ENCODE data around the gene PROC. TPM values are rescaled to one million over a fixed set of nuclear protein-coding genes. Genes with fewer than 3 reads are reported as not detected.

PROC gene
- total RNA-seq, 1 donor from 2014 or later = not detected

DNA sequence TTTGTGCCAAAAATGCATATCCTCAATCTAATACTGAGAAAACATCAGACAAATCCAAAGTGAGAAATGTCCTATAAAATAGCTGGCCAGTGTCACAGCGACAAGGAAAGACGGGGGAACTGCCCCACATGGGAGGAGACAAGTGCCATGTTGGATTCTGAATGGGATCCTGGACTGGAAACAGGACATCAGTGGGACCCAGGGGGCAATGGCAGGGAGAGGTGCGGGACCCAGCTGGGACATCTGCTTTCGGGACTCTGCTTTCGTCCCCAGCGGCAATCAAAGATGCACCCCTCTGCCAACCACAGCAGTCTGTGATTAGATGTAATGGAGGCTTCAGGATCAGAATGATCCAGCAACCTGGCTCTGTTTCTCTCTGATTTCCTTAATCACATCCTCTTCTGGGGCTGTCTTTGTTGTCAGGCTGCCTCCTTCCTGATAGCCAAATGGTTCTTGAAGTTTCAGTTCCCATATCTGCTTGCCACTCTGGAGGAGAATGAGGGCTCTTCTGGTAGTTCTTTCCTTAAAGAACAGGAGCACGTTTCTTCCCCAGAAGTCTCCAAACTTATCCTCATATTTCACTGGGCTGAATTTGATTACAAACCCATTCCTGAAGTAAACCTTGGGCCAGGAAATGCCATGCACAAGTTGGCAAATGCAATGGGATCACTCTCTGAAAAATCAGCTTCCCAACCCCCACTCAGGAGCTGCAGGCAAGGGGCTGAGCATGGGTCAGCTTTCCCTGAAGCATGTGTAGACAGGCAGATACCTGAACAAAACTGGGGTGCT lies 13.6 kb upstream of the PROC start:
- Mint-ChIP-seq H3K4me1 (peaks cover 3% of the 10 kb centered on the region), H3K27me3 (ENCODE audit: low read depth) (no peaks in the 10 kb centered on the region), H3K9me3 (no peaks in the 10 kb centered on the region), H3K36me3 (ENCODE audit: low read depth) (no peaks in the 10 kb centered on the region), H3K27ac (ENCODE audit: unreplicated experiment) (peak overlapping the region; percentile 85), H3K4me3 (peak overlapping the region; percentile 3)
- DNase-seq (ENCODE audit: low read depth, low spot score) = no peak
- TF ChIP-seq, protein P1, sequence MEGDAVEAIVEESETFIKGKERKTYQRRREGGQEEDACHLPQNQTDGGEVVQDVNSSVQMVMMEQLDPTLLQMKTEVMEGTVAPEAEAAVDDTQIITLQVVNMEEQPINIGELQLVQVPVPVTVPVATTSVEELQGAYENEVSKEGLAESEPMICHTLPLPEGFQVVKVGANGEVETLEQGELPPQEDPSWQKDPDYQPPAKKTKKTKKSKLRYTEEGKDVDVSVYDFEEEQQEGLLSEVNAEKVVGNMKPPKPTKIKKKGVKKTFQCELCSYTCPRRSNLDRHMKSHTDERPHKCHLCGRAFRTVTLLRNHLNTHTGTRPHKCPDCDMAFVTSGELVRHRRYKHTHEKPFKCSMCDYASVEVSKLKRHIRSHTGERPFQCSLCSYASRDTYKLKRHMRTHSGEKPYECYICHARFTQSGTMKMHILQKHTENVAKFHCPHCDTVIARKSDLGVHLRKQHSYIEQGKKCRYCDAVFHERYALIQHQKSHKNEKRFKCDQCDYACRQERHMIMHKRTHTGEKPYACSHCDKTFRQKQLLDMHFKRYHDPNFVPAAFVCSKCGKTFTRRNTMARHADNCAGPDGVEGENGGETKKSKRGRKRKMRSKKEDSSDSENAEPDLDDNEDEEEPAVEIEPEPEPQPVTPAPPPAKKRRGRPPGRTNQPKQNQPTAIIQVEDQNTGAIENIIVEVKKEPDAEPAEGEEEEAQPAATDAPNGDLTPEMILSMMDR (conservative IDR thresholded peaks at IDR 0.05) = no peak

DNA sequence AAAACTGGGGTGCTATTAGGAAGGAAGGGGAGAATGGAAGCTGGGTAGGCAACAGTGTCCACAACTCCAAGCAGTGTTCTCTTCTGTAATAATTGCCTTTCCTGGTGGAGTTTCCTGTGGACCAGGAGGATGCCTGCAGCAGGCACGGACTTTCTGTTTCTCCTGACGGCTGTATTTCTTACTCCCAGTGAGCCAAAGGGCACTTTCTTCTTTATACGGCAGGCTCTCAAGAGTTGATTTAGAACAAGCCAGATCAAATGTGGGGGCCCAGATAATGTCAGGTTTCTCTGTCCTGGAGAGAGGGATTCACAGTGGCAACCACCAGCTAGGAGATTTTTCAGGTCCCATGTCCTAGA lies 13.0 kb upstream of the PROC start:
- H3K4me3 Mint-ChIP-seq = no peak overlapping the region
- TF ChIP-seq, protein P1 (conservative IDR thresholded peaks at IDR 0.05) = no peak
- no peak overlapping the region for H3K27ac Mint-ChIP-seq (ENCODE audit: unreplicated experiment)
- H3K36me3 Mint-ChIP-seq (ENCODE audit: low read depth) = no peaks in the 10 kb centered on the region
- no peak for DNase-seq (ENCODE audit: low read depth, low spot score)
- H3K27me3 Mint-ChIP-seq (ENCODE audit: low read depth) = no peaks in the 10 kb centered on the region
- peaks cover 3% of the 10 kb centered on the region for H3K4me1 Mint-ChIP-seq
- H3K9me3 Mint-ChIP-seq = no peaks in the 10 kb centered on the region

DNA sequence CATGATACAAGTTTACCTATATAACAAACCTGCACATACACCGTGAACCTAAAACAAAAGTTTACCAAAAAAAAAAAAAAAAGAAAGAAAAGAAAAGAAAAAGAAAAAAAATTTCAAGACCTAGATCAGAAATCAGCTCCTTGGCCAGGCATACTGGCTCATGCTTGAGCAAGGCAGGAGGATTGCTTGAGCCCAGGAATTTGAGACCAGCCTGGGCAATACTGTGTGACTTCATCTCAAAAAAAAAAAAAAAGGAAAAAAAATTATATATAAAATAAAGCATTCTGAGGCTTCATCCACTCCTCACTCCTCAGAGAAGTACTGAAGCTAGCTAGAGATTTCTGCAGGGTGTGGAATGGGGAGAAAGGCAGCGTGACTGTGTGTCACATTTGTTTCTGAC lies 11.8 kb upstream of the PROC start:
- no peaks in the 10 kb centered on the region for H3K9me3 Mint-ChIP-seq
- H3K27ac Mint-ChIP-seq (ENCODE audit: unreplicated experiment) = no peak overlapping the region
- no peak for DNase-seq (ENCODE audit: low read depth, low spot score)
- no peaks in the 10 kb centered on the region for H3K27me3 Mint-ChIP-seq (ENCODE audit: low read depth)
- peaks cover 3% of the 10 kb centered on the region for H3K4me1 Mint-ChIP-seq
- no peaks in the 10 kb centered on the region for H3K36me3 Mint-ChIP-seq (ENCODE audit: low read depth)
- TF ChIP-seq, protein P1 (conservative IDR thresholded peaks at IDR 0.05) = no peak
- peak overlapping the region; percentile 70 for H3K4me3 Mint-ChIP-seq

DNA sequence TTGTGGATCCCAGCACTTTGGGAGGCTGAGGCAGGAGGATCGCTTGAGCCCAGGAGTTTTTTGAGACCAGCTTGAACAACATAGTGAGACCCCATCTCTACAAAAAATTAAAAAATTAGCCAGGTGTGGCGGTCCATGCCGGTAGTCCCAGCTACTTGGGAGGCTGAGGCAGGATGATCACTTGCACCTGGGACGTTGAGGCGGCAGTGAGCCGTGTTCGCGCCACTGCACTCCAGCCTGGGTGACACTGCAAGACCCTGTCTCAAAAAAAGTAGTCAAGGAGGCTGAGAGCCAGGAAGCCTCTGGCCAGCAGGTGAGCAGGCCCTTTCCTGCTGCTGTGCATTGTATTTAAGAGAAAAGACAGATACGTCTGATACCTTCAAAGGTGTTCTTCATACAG lies 11.1 kb upstream of the PROC start:
- DNase-seq (ENCODE audit: low read depth, low spot score) = no peak
- TF ChIP-seq, protein P1 (conservative IDR thresholded peaks at IDR 0.05) = no peak
- Mint-ChIP-seq H3K4me3 (peak overlapping the region; percentile 78), H3K4me1 (peaks cover 3% of the 10 kb centered on the region), H3K9me3 (no peaks in the 10 kb centered on the region), H3K36me3 (ENCODE audit: low read depth) (no peaks in the 10 kb centered on the region), H3K27me3 (ENCODE audit: low read depth) (no peaks in the 10 kb centered on the region), H3K27ac (ENCODE audit: unreplicated experiment) (no peak overlapping the region)

DNA sequence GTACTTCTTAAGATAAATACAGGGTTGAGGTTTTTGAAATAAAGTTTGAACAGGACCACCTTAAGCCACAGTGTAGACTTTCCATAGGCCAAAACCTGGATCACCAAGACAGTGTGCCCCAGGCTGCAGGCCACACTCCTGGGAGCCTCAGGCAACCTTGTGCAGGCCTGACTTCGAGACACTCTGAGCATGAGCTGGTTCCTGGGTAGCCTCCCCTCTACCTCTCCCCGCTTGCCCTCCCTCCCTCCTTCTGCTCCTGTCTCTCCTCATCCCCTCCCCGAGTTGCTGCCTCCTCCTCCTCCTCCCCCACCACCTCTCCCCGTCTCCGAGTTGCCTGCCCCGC lies 10.6 kb upstream of the PROC start:
- H3K27ac Mint-ChIP-seq (ENCODE audit: unreplicated experiment) = no peak overlapping the region
- H3K4me1 Mint-ChIP-seq = peaks cover 3% of the 10 kb centered on the region
- TF ChIP-seq, protein P1 (conservative IDR thresholded peaks at IDR 0.05) = no peak
- no peaks in the 10 kb centered on the region for H3K36me3 Mint-ChIP-seq (ENCODE audit: low read depth)
- H3K27me3 Mint-ChIP-seq (ENCODE audit: low read depth) = no peaks in the 10 kb centered on the region
- peak overlapping the region; percentile 78 for H3K4me3 Mint-ChIP-seq
- no peak for DNase-seq (ENCODE audit: low read depth, low spot score)
- H3K9me3 Mint-ChIP-seq = no peaks in the 10 kb centered on the region
